IPS-18c (cell line): ENCODE measurements around the gene NRG3.

Source experiments
- H3K4me3 ChIP-seq: 2 replicates; pipeline ENCODE4 v1.7.0; 2013; ENCODE audit warnings: low read depth, mild to moderate bottlenecking, low read length, moderate library complexity; ENCODE audit not compliant: insufficient read depth
- H3K9me3 ChIP-seq: one replicate; pipeline ENCODE4 v1.6.1; 2013; ENCODE audit warnings: mild to moderate bottlenecking, low read length, moderate library complexity; ENCODE audit not compliant: control insufficient read depth, insufficient read depth

Gene NRG3

GRCh38 chr10:82738592-82738991 is 863.6 kb downstream of the NRG3 start:
- H3K4me3 ChIP-seq = no peak overlapping the region

GRCh38 chr10:82742478-82742877 is 867.5 kb downstream of the NRG3 start:
- H3K4me3 ChIP-seq = no peak overlapping the region
- H3K9me3 ChIP-seq = no peaks in the 10 kb centered on the region

More at GRCh38 chr10:82738592-82738991, 863.6 kb downstream of the NRG3 start:
- H3K9me3 ChIP-seq = no peaks in the 10 kb centered on the region

GRCh38 chr10:82742898-82743297 is 867.9 kb downstream of the NRG3 start:
- Histone ChIP-seq H3K4me3 (no peak overlapping the region), H3K9me3 (no peaks in the 10 kb centered on the region)

GRCh38 chr10:82750538-82750937 is 875.5 kb downstream of the NRG3 start:
- Histone ChIP-seq H3K4me3 (no peak overlapping the region), H3K9me3 (no peaks in the 10 kb centered on the region)

- Histone ChIP-seq H3K9me3 (no peaks in the 10 kb centered on the region), H3K4me3 (no peak overlapping the region)
These were observed 882.4 kb downstream of the NRG3 start for GRCh38 chr10:82757397-82757796.

GRCh38 chr10:82757901-82758300 is 882.9 kb downstream of the NRG3 start:
- Histone ChIP-seq H3K4me3 (no peak overlapping the region), H3K9me3 (no peaks in the 10 kb centered on the region)

- Histone ChIP-seq H3K4me3 (no peak overlapping the region), H3K9me3 (no peaks in the 10 kb centered on the region)
These were observed 884.1 kb downstream of the NRG3 start for GRCh38 chr10:82759050-82759449.

GRCh38 chr10:82762641-82763040 is 887.6 kb downstream of the NRG3 start:
- no peak overlapping the region for H3K4me3 ChIP-seq
- H3K9me3 ChIP-seq = no peaks in the 10 kb centered on the region

- Histone ChIP-seq H3K4me3 (no peak overlapping the region), H3K9me3 (no peaks in the 10 kb centered on the region)
These were observed 893.0 kb downstream of the NRG3 start for GRCh38 chr10:82768040-82768439.

GRCh38 chr10:82778908-82779307 is 903.9 kb downstream of the NRG3 start:
- H3K9me3 ChIP-seq = no peaks in the 10 kb centered on the region
- H3K4me3 ChIP-seq = no peak overlapping the region

GRCh38 chr10:82796510-82796909 is 921.5 kb downstream of the NRG3 start:
- Histone ChIP-seq H3K4me3 (no peak overlapping the region), H3K9me3 (no peaks in the 10 kb centered on the region)

GRCh38 chr10:82801289-82801688 is 926.3 kb downstream of the NRG3 start:
- Histone ChIP-seq H3K9me3 (no peaks in the 10 kb centered on the region), H3K4me3 (no peak overlapping the region)

GRCh38 chr10:82811621-82812020 is 936.6 kb downstream of the NRG3 start:
- Histone ChIP-seq H3K4me3 (no peak overlapping the region), H3K9me3 (no peaks in the 10 kb centered on the region)

- H3K9me3 ChIP-seq = no peaks in the 10 kb centered on the region
- no peak overlapping the region for H3K4me3 ChIP-seq
These were observed 938.9 kb downstream of the NRG3 start for GRCh38 chr10:82813856-82814255.

GRCh38 chr10:82814635-82815034 is 939.6 kb downstream of the NRG3 start:
- no peaks in the 10 kb centered on the region for H3K9me3 ChIP-seq

GRCh38 chr10:82815680-82816079 is 940.7 kb downstream of the NRG3 start:
- Histone ChIP-seq H3K9me3 (no peaks in the 10 kb centered on the region), H3K4me3 (no peak overlapping the region)

More at GRCh38 chr10:82814635-82815034, 939.6 kb downstream of the NRG3 start:
- H3K4me3 ChIP-seq = no peak overlapping the region

- H3K9me3 ChIP-seq = no peaks in the 10 kb centered on the region
- no peak overlapping the region for H3K4me3 ChIP-seq
These were observed 942.9 kb downstream of the NRG3 start for GRCh38 chr10:82817676-82818422.

GRCh38 chr10:82821043-82821442 is 946.0 kb downstream of the NRG3 start:
- Histone ChIP-seq H3K9me3 (no peaks in the 10 kb centered on the region), H3K4me3 (no peak overlapping the region)

GRCh38 chr10:82826132-82826531 is 951.1 kb downstream of the NRG3 start:
- Histone ChIP-seq H3K9me3 (no peaks in the 10 kb centered on the region), H3K4me3 (no peak overlapping the region)
